Measurements from ENCODE around the gene AIF1. TPM values are rescaled to one million over a fixed set of nuclear protein-coding genes. Genes with fewer than 3 reads are reported as not detected.

AIF1 gene
- total RNA-seq (2014; rRNA removed; shearing (Covaris generic)): not detected in 2 replicates

- no peak for DNase-seq (ENCODE audit: low spot score)
Observed at GRCh38 chr6:31614684-31615578, at the start of gene AIF1. AIF1 (plus strand) TSS chr6:31615234; CDS start chr6:31615330, 96 bp downstream.

- no peak for DNase-seq (ENCODE audit: low spot score)
Observed at GRCh38 chr6:31567531-31568370, 47.3 kb upstream of the AIF1 start.

GRCh38 chr6:31568537-31568961 lies 46.5 kb upstream of the AIF1 start:
- no peak for DNase-seq (ENCODE audit: low spot score)

- no peak for DNase-seq (ENCODE audit: low spot score)
Observed at GRCh38 chr6:31569861-31570536, 45.0 kb upstream of the AIF1 start.

- DNase-seq (ENCODE audit: low spot score): no peak
Observed at GRCh38 chr6:31572041-31572911, 42.8 kb upstream of the AIF1 start, which contains the start of gene LTA. LTA (plus strand) TSS chr6:31572289; CDS start chr6:31572743, 454 bp downstream.

- no peak for DNase-seq (ENCODE audit: low spot score)
Observed at GRCh38 chr6:31573239-31574105, 41.6 kb upstream of the AIF1 start.

- no peak for DNase-seq (ENCODE audit: low spot score)
Observed at GRCh38 chr6:31574106-31575061, 40.6 kb upstream of the AIF1 start.

- DNase-seq (ENCODE audit: low spot score): no peak
Observed at GRCh38 chr6:31575335-31575901, 39.6 kb upstream of the AIF1 start, which contains the start of gene TNF. TNF (plus strand) TSS chr6:31575565; CDS start chr6:31575742, 177 bp downstream.

GRCh38 chr6:31575952-31576685 lies 38.9 kb upstream of the AIF1 start:
- no peak for DNase-seq (ENCODE audit: low spot score)

GRCh38 chr6:31576897-31577578 lies 38.0 kb upstream of the AIF1 start:
- no peak for DNase-seq (ENCODE audit: low spot score)

GRCh38 chr6:31577579-31577966 lies 37.5 kb upstream of the AIF1 start:
- no peak for DNase-seq (ENCODE audit: low spot score)

GRCh38 chr6:31578184-31579118 lies 36.6 kb upstream of the AIF1 start:
- DNase-seq (ENCODE audit: low spot score): peak; percentile 11

- no peak for DNase-seq (ENCODE audit: low spot score)
Observed at GRCh38 chr6:31579119-31579505, 35.9 kb upstream of the AIF1 start.

- DNase-seq (ENCODE audit: low spot score): no peak
Observed at GRCh38 chr6:31579546-31580437, 35.2 kb upstream of the AIF1 start.

- DNase-seq (ENCODE audit: low spot score): no peak
Observed at GRCh38 chr6:31580438-31580740, 34.6 kb upstream of the AIF1 start.
